Mucosa of descending colon (tissue), 3 donors: ENCODE results near the gene CIPC. TPM values are rescaled to one million over a fixed set of nuclear protein-coding genes. Genes with fewer than 3 reads are reported as not detected.
A peak's percentile ranks its signal among the peaks of the same experiment; 100 is the strongest.

Experiments
- ATAC-seq: fragments of 200-7000 bp; cut with Tn5 transposase; one replicate; pipeline ENCODE4 v1.9.1; 2020; ENCODE audit warnings: mild to moderate bottlenecking, moderate library complexity
- DNase-seq, 3 donors: peaks; one replicate each; pipeline ENCODE4 v3.0.0-alpha.2; 2020
- H3K36me3 ChIP-seq: fragments of 200-600 bp; one replicate; pipeline ENCODE4 v1.8.0; 2021; ENCODE audit warnings: low read depth, mild to moderate bottlenecking
- H3K4me1 ChIP-seq: fragments of 200-600 bp; one replicate; pipeline ENCODE4 v1.8.0; 2021; ENCODE audit warnings: low read depth, mild to moderate bottlenecking
- H3K4me3 ChIP-seq: fragments of 200-600 bp; one replicate; pipeline ENCODE4 v1.8.0; 2021; ENCODE audit warnings: mild to moderate bottlenecking
- H3K9me3 ChIP-seq: fragments of 200-600 bp; one replicate; pipeline ENCODE4 v1.8.0; 2021; ENCODE audit warnings: mild to moderate bottlenecking
- intact Hi-C, 2 donors: fragments of 100-400 bp; cut with DNase I in 1 of 2; cut with micrococcal nuclease in 1 of 2; formaldehyde crosslinking; loops; one replicate each; pipeline versions ENCODE4 v1.11.0 to v1.11.1; 2022; cut with DNase I, micrococcal nuclease
- total RNA-seq, 3 donors: library from RNA; stranded (reverse); fragmentation: NEBNext Ultra II Directional in 2 of 3; extraction: Animal tissue kit (Norgen Biotek cat#: 25700) in 2 of 3; gene quantifications; one replicate each; pipeline versions ENCODE4 v1.2.1 to v1.2.4, GENCODE V29; 2021 to 2023
- TF ChIP-seq, protein P1 (sequence below): fragments of 200-600 bp; IDR thresholded peaks from one replicate; pipeline ENCODE4 v1.8.0; 2022; ENCODE audit warnings: antibody characterized with exemption, mild to moderate bottlenecking
- donor health status: DM: no; HTN: no; CAD: no; lungs with moderate emphysema.
- donor health status: DM: no; HTN: no; CAD: no.
- donor health status: DM: no; HTN: yes; CAD: no.

The CIPC gene
- total RNA-seq, 3 donors from 2014 or later, result 45.7 to 84.9 (median 61.0) TPM

DNA sequence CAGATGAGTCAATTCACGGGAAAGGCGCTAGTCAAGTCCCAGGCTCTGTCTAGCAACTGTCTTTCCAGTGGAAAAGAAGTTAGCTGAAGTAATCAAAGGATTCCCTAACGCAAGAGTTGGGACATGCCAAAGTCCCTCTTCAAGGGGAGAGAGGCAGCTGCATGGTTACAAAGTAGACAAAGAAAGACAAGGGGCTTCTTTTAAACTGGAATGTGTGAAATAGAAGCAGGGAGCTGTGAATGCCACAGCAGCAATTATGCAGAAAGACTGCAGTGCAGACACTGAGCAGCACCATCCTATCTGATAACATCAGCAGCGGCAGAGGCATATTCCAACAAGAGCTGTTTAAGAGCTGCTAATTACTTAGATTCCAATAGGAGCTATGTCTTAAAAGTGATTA is 12.5 kb upstream of the CIPC start:
- intact Hi-C loops, result no loop called here
- Histone ChIP-seq H3K4me1 (peaks cover 6% of the 10 kb centered on the region), H3K4me3 (no peak overlapping the region), H3K36me3 (no peaks in the 10 kb centered on the region), H3K9me3 (peaks cover under 1% of the 10 kb centered on the region)
- TF ChIP-seq, protein P1, sequence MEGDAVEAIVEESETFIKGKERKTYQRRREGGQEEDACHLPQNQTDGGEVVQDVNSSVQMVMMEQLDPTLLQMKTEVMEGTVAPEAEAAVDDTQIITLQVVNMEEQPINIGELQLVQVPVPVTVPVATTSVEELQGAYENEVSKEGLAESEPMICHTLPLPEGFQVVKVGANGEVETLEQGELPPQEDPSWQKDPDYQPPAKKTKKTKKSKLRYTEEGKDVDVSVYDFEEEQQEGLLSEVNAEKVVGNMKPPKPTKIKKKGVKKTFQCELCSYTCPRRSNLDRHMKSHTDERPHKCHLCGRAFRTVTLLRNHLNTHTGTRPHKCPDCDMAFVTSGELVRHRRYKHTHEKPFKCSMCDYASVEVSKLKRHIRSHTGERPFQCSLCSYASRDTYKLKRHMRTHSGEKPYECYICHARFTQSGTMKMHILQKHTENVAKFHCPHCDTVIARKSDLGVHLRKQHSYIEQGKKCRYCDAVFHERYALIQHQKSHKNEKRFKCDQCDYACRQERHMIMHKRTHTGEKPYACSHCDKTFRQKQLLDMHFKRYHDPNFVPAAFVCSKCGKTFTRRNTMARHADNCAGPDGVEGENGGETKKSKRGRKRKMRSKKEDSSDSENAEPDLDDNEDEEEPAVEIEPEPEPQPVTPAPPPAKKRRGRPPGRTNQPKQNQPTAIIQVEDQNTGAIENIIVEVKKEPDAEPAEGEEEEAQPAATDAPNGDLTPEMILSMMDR, result no peak
- no peak for ATAC-seq
- DNase-seq, result no peak

DNA sequence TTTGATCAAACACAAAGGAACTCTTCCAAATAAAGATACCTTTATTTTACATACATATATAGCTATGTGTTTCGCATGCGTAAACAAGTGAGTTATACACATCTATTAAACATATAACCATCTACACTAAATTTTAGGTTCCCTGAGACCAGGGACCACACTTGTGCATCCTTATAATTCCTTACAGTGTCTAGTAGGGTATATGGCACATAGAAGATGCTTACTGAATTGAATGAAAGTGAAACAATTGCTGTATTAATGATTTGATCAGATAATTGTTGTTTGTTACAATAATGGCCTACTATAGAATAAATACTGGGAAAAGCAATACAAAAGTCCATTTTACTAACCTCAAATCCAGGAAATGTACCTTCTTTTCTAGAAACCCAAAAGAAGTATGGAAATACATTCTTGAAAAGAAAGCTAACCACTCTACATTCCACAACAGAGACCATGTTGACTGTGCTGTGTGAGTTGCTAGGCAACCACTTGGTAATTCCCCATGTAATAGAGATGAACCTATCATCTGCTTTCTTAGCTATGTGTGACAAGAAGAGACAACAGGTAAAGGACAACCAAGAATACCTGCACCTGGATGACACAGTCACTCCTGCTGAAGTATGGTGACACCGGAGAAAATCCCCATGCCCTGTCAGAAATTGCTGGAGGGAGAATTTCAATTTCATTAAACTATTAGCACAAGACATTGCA is 11.9 kb upstream of the CIPC start:
- DNase-seq (no peak), ATAC-seq (no peak)
- TF ChIP-seq, protein P1, result no peak
- intact Hi-C loops, result no loop called here
- no peaks in the 10 kb centered on the region for H3K36me3 ChIP-seq
- peaks cover 6% of the 10 kb centered on the region for H3K4me1 ChIP-seq
- no peak overlapping the region for H3K4me3 ChIP-seq
- peaks cover 7% of the 10 kb centered on the region for H3K9me3 ChIP-seq

DNA sequence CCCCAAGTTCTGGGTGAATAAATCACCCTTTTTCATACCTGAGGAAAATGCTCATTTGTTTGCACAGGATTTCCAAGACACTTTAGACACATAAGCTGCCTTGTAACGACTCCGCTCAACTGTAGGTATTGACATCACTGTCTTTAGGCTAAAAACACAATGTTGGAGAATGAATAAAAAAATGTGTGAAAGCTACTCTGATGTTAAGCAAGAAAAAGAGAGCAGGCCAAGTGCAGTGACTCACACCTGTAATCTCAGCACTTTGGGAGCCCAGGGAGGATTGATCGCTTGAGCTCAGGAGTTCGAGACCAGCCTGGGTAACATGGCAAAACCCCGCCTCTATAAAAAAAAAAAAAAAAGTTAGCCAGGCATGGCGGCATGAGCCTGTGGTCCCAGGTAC is 11.1 kb upstream of the CIPC start:
- DNase-seq (no peak), ATAC-seq (no peak)
- Histone ChIP-seq H3K9me3 (peaks cover 15% of the 10 kb centered on the region), H3K4me3 (no peak overlapping the region), H3K4me1 (peaks cover 6% of the 10 kb centered on the region), H3K36me3 (no peaks in the 10 kb centered on the region)
- intact Hi-C loops, result no loop called here
- TF ChIP-seq, protein P1, result no peak

DNA sequence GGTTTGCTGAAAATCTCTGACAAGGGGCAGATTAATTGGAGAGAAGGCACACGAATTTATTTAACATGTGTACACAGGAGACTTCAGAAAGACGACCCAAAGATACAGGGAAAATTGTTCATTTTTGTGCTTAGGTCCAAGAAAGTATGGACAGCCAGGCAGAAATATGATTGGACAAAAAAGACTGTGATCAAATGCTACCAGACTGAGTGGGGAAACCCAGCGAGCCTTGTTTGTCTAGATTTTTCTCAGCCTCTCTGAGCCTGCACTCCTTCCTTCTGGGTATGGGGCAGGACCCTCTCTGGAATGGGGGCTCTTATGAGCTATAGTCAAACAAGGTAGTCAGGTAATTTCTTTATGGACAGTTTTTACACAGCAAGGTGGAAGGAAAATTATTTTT is 10.4 kb upstream of the CIPC start:
- intact Hi-C loops, result no loop called here
- no peaks in the 10 kb centered on the region for H3K36me3 ChIP-seq
- H3K4me1 ChIP-seq, result peaks cover 6% of the 10 kb centered on the region
- no peak for DNase-seq
- TF ChIP-seq, protein P1, result no peak
- ATAC-seq, result no peak
- H3K9me3 ChIP-seq, result peaks cover 19% of the 10 kb centered on the region
- no peak overlapping the region for H3K4me3 ChIP-seq

DNA sequence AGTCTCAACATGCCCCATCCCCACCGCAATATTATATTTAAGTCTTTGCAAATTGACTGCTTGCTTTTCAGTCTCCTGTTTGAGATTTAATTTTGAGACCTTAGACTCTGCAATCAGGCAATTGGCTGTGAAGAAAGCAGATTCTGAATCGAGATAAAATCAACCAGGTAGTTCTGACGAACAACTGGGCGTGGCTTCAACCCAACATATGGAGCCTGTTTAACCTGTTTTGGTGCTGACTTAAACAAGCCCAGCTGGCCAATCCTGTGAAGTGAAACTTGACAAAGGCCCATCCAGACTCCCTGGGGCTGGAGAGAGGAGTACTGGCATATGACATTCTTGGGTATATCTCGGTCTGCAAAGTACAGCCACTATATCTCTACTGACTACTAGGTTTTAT is 9.8 kb upstream of the CIPC start:
- peaks cover 19% of the 10 kb centered on the region for H3K9me3 ChIP-seq
- DNase-seq (peak in 2 of 3 donors; percentile 61 to 94), ATAC-seq (peak; percentile 98)
- intact Hi-C loops, result no loop called here
- H3K36me3 ChIP-seq, result no peaks in the 10 kb centered on the region
- no peak overlapping the region for H3K4me3 ChIP-seq
- peaks cover 6% of the 10 kb centered on the region for H3K4me1 ChIP-seq
- TF ChIP-seq, protein P1, result no peak
